NCI-H748 (cell line): ENCODE results near the gene INPPL1.
A peak's percentile ranks its signal among the peaks of the same experiment; 100 is the strongest.
"Not testable (repeated sequence)": the region's sequence is repeated elsewhere in the genome, so short reads cannot be mapped to it uniquely, and the experiment has no call there.

Experiments
- DNase-seq: peaks from one replicate; lab custom pipeline; 2025; ENCODE audit not compliant: unreplicated experiment; lab: John Stamatoyannopoulos, UW

Gene INPPL1, protein sequence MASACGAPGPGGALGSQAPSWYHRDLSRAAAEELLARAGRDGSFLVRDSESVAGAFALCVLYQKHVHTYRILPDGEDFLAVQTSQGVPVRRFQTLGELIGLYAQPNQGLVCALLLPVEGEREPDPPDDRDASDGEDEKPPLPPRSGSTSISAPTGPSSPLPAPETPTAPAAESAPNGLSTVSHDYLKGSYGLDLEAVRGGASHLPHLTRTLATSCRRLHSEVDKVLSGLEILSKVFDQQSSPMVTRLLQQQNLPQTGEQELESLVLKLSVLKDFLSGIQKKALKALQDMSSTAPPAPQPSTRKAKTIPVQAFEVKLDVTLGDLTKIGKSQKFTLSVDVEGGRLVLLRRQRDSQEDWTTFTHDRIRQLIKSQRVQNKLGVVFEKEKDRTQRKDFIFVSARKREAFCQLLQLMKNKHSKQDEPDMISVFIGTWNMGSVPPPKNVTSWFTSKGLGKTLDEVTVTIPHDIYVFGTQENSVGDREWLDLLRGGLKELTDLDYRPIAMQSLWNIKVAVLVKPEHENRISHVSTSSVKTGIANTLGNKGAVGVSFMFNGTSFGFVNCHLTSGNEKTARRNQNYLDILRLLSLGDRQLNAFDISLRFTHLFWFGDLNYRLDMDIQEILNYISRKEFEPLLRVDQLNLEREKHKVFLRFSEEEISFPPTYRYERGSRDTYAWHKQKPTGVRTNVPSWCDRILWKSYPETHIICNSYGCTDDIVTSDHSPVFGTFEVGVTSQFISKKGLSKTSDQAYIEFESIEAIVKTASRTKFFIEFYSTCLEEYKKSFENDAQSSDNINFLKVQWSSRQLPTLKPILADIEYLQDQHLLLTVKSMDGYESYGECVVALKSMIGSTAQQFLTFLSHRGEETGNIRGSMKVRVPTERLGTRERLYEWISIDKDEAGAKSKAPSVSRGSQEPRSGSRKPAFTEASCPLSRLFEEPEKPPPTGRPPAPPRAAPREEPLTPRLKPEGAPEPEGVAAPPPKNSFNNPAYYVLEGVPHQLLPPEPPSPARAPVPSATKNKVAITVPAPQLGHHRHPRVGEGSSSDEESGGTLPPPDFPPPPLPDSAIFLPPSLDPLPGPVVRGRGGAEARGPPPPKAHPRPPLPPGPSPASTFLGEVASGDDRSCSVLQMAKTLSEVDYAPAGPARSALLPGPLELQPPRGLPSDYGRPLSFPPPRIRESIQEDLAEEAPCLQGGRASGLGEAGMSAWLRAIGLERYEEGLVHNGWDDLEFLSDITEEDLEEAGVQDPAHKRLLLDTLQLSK

DNA sequence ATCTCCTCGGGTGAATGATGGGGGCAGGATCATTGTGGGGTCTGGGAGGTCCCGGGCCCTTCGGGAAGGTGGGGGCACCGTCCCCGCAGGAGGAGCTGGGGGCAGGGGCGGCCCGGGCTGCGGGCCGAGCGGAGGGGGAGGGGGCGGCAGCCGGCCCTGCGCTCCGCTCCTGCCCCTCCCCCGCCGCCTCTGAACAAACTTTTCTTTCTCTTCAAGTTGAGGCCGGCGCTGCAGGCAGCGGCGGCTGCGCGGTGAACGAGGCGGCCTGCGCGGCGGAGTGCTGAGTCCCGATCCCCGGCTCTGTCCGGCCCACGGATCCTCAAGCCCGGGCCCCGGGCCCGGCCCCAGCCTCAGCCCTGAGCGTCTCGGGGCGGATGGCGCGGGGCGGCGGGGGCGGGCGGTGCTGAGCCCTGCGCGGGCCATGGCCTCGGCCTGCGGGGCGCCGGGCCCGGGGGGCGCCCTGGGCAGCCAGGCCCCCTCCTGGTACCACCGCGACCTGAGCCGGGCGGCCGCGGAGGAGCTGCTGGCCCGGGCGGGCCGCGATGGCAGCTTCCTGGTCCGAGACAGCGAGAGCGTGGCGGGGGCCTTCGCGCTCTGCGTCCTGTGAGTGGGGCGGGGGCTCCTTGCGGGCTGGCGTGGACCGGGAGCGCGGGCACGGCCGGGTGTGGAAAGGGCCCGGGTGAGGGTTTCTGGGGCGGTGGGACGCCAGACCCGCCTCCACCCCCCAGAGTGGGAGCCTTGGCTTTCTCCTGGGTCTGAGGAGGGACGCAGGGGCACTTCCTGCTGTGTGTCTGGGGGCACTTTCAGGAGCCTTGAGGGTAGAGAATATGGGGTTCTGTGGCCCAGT, at the start of gene INPPL1:
INPPL1 (plus strand) TSS at position 204 of the 847 bp plus-strand sequence; CDS start at position 422, 218 bp downstream.
- peak; percentile 31 for DNase-seq

DNA sequence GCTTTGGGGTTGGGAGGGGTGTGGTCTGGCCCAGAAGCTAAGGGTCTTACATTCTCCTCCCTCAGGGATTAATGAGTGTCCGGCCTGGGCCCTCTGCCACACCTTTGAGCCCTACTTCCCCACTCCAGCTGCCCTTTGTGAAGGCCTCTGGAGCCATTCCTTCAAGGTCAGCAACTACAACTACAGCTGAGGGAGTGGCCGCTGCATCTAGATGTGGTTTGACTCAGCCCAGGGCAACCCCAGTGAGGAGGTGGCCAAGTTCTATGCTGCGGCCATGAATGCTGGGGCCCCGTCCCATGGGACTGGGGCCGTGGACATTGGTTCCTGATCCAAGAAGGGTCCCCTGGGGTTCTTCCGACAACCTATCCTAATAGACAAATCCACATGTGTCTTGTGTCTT, 46.9 kb upstream of the INPPL1 start:
- DNase-seq: no peak

DNA sequence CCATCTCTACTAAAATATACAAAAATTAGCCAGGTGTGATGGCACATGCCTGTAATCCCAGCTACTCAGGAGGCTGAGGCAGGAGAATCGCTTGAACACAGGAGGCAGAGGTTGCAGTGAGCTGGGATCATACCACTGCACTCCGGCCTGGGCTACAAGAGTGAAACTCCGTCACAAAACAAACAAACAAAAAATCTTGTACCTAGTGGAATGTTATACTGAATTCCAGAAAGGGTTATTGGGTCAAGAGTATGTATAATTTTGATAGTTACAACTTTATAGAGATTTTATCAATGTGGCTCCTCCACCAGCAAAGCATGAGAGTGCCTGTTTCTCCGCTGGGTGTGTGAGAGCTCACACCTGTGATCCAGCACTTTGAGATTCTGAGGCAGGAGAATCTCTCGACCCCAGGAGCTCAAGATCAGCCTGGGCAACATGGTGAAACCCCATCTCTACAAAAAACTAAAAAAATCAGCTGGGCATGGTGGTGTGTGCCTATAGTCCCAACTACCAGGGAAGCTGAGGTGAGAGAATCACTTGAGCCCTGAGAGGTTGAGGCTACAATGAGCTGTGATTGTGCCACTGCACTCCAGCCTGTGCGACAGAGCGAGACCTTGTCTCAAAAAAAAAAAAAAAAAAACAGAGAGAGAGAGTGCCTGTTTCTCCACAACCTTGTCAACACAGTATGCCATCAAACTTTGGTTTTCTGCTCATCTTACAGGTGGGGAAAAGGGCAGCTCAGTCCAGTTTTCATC, 45.3 kb upstream of the INPPL1 start:
- DNase-seq: no peak

DNA sequence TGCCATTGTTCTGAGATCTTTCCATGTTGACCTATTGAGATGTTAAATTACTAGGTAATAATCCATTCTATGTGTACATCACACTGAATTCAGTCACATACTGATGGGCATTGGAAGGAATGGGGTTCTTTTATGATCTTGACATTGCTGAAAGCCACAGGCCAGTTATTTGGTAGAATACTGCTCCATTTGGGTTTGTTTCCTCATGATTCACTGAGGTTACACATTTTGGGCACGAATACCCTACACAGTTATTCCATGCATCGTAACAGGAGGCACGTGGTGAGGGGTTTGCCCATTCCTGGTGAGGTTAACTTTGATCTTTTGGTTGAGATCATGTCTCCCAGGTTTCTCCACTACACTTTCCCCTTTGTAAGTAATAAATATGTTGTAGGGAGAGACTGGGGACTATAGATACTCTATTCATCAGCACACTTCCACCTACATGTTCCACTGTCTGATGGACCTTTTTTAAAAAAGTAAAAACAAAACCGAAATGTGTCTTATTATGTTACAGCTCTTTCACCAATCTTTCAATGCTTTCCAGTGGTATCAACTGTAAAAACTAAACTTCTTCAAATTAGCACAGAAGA, 44.7 kb upstream of the INPPL1 start:
- no peak for DNase-seq

DNA sequence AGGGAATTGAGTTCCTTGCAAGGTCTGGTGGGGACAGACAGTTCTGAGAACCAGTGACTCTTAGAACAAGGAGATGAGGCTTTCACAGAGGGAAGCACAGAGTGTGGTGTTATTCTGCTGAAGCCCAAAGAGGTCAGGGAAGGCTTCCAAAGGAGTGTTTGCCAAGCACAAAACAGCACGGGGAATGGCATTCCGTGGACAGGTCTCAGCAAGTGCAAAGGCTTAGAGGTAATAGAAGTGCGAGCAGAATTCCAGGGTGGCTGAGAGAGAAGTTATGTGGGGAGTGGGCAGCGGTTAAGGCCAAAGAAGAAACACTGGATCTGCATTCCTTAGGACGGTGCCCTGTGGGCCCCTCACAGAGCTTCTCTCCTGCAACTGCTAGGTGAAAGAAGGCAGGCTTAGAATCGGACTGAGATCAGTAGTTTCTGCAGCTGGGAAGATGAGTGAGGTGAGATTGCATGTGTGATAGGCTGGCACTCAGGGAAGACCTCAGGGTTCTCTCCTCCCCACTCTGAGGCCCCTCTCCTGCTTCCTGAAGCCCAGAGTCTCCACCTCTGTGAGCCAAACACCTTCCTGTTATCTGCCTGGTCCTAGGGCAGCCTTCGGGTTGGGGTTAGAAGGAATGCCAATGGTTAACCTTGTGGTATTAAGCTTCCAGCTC, 43.5 kb upstream of the INPPL1 start:
- not testable (repeated sequence) for DNase-seq

DNA sequence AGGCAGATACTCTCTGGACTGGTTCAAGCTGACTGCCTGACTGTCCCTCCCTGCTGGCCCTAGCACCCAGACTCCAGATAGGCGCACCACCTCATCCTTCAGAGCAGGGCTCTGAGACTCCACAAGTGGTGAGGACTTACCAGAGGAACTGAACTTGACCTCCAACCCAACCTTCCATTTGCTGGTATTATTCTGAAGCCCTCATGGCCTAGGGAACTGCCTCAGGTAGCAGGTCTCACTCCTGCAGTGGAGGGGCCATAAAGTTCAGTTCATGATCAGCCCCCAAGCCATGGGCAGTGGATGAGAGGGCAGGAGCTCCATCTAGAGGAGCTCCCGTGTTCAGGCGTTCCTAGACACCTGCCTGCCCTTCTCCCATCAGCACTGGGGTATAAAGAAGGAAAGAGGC, 43.0 kb upstream of the INPPL1 start:
- not testable (repeated sequence) for DNase-seq

DNA sequence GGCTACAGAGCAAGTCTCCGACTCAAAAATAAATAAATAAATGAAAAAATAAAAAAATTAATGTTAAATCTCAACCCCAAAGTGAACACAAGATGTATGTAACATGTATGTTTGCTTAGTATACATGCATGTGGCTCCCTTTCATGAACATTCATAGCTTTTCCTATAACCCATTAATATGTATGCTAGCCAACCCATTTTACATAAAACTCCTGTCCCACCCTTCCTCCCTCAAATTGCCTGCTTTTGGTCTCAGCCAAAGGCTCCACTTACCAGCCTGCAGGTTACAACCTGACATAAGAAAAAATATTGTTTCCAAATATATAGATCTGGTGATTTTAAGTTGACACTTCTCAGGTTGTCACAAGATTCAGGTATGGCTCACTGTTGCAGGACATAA, 36.3 kb upstream of the INPPL1 start:
- DNase-seq: no peak

DNA sequence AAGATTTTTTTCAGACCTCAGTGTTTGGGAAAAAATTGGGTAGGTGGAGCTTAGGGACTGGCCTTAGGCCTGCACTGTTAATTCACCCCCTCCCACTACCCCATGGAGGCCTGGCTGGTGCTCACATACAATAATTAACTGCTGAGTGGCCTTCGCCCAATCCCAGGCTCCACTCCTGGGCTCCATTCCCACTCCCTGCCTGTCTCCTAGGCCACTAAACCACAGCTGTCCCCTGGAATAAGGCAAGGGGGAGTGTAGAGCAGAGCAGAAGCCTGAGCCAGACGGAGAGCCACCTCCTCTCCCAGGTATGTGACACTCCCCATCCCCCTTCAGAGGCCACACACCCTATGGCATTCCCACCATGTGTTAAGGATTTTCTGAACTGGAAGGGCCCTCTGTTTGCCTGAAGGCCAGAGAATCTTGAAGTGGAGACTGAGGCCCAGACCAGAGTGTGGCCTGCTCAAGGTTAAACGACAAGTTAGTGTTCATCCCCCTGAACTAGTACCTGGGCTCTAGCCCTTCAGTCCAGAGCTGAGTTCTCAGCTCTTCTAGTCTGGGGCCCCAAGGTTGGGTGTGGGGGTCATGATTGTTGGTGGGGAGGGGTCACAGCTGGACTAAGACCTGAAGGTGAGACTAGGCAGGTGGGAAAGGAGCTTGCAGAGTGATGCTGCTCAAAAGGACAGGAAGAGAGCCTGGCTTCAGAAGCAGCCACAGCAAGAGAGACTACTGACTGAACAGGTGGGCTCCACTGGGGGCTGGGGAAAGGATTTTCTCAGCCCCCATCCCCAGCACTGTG, 34.9 kb upstream of the INPPL1 start:
- no peak for DNase-seq

DNA sequence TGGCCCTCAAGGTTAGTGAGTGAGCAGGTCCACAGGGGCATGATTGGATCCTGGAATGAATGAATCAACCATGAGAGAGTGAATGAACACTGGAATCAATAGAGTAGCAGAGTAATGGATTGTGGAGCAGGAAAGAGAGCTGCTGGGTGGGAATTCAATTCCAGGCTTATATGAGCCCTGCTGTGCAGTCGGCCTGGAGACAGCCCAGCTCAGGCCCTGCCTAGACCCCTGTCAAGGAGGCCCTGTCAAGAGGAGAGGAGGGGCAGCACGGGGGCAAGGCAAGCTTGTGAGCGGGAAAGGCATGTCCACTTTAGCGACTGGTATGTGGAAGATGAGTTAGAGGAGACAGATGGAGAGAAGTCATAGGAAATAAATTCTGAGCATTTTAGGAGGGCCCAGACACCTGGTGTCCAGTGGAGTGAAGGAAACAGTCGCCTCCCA, 33.9 kb upstream of the INPPL1 start:
- no peak for DNase-seq

DNA sequence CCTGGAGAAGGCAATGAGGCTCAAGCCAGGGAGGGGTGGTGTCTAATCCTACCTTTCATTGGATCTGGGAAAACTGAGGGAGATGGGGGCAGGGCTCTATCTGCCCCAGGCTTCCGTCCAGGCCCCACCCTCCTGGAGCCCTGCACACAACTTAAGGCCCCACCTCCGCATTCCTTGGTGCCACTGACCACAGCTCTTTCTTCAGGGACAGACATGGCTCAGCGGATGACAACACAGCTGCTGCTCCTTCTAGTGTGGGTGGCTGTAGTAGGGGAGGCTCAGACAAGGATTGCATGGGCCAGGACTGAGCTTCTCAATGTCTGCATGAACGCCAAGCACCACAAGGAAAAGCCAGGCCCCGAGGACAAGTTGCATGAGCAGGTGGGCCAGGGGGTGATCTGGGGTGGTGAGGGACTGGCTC, 32.6 kb upstream of the INPPL1 start, which contains the start of gene FOLR1:
FOLR1 (plus strand) TSS at position 180 of the 421 bp plus-strand sequence; CDS start at position 214, 34 bp downstream.
- DNase-seq: no peak

DNA sequence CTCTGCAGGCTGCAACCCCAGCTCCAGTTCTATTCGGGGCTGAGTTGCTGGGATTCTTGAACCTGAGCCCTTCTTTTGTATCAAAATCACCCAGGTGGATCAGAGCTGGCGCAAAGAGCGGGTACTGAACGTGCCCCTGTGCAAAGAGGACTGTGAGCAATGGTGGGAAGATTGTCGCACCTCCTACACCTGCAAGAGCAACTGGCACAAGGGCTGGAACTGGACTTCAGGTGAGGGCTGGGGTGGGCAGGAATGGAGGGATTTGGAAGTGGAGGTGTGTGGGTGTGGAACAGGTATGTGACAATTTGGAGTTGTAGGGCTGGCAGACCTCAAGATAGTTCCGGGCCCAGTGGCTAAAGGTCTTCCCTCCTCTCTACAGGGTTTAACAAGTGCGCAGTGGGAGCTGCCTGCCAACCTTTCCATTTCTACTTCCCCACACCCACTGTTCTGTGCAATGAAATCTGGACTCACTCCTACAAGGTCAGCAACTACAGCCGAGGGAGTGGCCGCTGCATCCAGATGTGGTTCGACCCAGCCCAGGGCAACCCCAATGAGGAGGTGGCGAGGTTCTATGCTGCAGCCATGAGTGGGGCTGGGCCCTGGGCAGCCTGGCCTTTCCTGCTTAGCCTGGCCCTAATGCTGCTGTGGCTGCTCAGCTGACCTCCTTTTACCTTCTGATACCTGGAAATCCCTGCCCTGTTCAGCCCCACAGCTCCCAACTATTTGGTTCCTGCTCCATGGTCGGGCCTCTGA, 28.9 kb upstream of the INPPL1 start:
- DNase-seq: no peak

DNA sequence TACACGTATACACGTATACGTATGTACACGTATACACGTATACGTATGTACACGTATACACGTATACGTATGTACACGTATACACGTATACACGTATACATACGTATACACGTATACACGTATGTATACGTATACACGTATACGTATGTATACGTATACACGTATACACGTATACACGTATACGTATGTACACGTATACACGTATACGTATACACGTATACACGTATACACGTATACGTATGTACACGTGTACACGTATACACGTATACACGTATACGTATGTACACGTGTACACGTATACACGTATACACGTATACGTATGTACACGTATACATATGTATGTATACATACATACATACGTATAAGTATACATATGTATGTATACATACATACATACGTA, 23.1 kb upstream of the INPPL1 start:
- not testable (repeated sequence) for DNase-seq

DNA sequence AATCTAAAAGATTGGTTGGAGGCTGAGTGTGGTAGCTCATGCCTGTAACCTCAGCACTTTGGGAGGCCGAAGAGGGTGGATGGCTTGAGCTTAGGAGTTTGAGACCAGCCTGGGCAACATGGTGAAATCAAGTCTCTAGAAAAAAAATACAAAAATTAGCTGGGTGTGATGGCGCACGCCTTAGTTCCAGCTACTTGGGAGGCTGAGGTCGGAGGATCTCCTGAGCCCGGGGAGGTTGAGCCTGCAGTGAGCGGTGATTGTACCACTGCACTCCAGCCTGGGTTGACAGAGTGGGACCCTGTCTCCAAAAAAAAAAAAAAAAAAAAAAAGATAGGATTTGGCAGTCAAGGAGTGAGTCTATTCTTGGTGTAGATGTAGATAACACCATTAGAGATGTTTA, 22.0 kb upstream of the INPPL1 start:
- no peak for DNase-seq

DNA sequence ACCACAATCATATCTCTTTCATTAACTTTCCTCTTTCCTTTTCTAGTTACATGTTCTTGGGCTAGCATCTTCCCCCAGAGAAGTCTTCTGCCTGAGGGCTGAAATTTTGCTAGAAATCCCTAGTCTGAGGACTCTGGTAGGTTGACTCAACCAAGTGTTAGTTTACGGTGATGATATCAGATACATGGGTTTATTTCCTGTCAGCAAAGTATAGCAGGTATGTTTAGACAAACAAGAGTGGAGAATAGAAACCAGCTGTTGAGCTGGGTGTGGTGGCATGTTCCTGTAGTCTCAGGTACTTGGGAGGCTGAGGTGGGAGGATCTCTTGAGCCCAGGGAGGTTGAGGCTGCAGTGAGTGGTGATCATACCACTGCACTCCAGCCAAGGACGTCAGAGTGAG, 21.4 kb upstream of the INPPL1 start:
- no peak for DNase-seq

DNA sequence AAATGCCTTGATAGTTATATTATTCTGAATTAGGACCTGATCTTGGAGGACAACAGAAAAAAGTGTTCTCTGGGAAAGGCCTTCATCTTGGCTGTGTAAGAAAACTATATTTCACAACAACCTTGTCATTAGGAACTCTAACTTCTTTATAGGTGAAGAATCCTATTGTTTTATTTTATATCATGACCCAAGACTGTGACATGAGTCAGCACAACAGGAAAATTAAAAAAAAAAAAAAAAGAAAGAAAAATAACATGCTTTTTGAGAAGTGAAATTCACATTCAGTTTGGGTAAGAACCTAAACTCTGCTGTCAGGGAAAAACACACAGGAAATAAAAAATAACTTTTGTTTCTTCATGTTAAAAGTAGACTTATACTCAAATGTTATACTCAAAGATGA, 19.7 kb upstream of the INPPL1 start:
- no peak for DNase-seq

DNA sequence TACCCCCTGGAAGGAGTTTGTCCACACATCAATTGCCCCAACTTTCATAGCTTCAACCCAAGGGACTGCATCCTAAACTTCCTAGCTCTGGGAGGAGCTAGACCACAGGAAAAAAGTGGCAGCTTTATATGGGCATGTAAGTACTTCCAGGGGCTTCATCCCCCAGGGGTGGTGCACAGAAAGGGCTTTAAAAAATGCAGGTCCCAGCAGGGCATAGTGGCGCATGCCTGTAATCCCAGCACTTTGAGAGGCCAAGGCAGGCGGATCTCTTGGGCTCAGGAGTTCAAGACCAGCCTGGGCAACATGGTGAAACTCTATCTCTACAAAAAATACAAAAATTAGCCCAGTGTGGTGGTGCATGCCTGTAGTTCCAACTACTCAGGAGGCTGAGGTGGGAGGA, 17.8 kb upstream of the INPPL1 start:
- not testable (repeated sequence) for DNase-seq

DNA sequence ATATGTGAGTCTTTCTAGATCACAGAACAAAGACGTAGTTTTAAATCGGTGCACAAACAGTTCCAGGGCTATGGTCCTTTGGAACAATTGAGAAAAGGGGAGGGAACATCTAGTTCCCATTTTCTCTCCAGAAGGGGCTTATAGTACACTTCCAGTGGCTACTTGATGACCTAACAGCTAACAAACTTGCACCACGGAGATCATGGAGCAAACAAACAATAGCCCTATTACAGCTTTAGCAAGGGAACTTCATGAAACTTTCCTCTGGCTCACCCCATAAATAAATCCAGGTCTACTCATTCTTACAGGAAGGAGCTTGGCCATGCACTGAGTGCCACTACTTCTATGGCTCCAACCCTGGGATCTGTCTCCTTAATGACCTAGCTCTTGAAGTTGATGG, 16.3 kb upstream of the INPPL1 start:
- DNase-seq: no peak
